DOHH2 (cell line): ENCODE measurements around the gene RTL5.

ENCODE experiments used
- CTCF ChIP-seq: fragments of 200-600 bp; sonication (generic); IDR thresholded peaks from one replicate; pipeline ENCODE4 v1.5.1; 2014; ENCODE audit warnings: antibody characterized with exemption, mild to moderate bottlenecking, low read depth, low read length; ENCODE audit not compliant: poor library complexity, severe bottlenecking
- EZH2phosphoT487 ChIP-seq: fragments of 200-600 bp; sonication (generic); IDR thresholded peaks from 2 replicates; pipeline ENCODE4 v1.6.1; 2017; ENCODE audit warnings: borderline replicate concordance, mild to moderate bottlenecking, antibody characterized with exemption, low read length, moderate library complexity, mixed read lengths

- TF ChIP-seq CTCF (no peak), EZH2phosphoT487 (no peak)
Observed at GRCh38 chrX:72130156-72130761, 1.5 kb downstream of the RTL5 start.
